ENCODE data around the gene CUL4B.
A peak's percentile ranks its signal among the peaks of the same experiment; 100 is the strongest.
"Not testable (repeated sequence)": the region's sequence is repeated elsewhere in the genome, so short reads cannot be mapped to it uniquely, and the experiment has no call there.

Gene CUL4B

GRCh38 chrX:120517936-120518335 is 42.8 kb downstream of the CUL4B start:
- peak; percentile 62 for DNase-seq (ENCODE audit: low read depth)

DNA sequence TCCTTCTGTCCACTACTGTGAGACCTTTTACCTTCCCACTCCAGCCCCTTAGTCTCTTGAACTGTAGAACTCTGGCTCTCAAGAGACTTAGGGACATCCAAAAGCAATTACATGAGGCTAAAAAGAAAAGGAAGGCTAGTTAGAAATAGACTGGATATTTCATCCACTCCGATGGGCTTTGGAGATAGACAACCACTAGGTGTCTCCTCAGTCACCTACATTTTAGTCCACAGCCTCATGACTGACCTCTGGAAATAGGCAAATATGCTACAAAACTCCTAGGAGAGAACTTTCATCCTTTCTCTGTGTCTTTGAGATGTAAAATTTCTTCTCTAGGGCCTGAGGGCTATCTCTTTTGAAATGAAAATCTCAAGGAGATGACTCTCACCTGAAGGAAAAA is 46.5 kb downstream of the CUL4B start:
- TF ChIP-seq, protein P1, sequence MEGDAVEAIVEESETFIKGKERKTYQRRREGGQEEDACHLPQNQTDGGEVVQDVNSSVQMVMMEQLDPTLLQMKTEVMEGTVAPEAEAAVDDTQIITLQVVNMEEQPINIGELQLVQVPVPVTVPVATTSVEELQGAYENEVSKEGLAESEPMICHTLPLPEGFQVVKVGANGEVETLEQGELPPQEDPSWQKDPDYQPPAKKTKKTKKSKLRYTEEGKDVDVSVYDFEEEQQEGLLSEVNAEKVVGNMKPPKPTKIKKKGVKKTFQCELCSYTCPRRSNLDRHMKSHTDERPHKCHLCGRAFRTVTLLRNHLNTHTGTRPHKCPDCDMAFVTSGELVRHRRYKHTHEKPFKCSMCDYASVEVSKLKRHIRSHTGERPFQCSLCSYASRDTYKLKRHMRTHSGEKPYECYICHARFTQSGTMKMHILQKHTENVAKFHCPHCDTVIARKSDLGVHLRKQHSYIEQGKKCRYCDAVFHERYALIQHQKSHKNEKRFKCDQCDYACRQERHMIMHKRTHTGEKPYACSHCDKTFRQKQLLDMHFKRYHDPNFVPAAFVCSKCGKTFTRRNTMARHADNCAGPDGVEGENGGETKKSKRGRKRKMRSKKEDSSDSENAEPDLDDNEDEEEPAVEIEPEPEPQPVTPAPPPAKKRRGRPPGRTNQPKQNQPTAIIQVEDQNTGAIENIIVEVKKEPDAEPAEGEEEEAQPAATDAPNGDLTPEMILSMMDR (conservative IDR thresholded peaks at IDR 0.05; ENCODE audit: low read length): peak; percentile 40
- no peak overlapping the region for H3K4me3 ChIP-seq (ENCODE audit: low read length)
- DNase-seq (ENCODE audit: low read depth): peak; percentile 15

More at GRCh38 chrX:120517936-120518335, 42.8 kb downstream of the CUL4B start:
- no peak overlapping the region for H3K4me3 ChIP-seq (ENCODE audit: low read length)
- TF ChIP-seq, protein P1 (conservative IDR thresholded peaks at IDR 0.05; ENCODE audit: low read length): no peak

DNA sequence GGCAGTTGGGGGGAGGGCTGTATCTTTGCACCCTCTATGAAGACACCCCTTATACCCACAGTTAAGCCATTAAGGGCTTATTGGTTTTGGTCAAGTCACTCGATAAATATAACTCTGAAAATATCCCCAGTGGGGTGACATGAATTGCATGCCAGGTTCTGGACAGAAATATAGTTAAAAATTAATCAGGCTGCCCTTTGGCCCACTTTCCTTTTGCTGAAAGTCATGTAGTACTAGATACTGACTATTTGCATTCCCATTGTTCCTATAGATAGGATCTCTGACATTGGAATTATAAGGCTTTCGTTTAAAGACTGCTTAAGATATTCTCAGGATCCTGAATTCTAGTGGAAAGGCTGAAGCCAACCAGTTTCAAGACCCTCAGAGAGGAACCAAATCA is 48.1 kb downstream of the CUL4B start:
- TF ChIP-seq, protein P1 (conservative IDR thresholded peaks at IDR 0.05; ENCODE audit: low read length): no peak
- H3K4me3 ChIP-seq (ENCODE audit: low read length): no peak overlapping the region
- no peak for DNase-seq (ENCODE audit: low read depth)

- TF ChIP-seq, protein P1 (conservative IDR thresholded peaks at IDR 0.05; ENCODE audit: low read length): no peak
- DNase-seq (ENCODE audit: low read depth): no peak
- no peak overlapping the region for H3K4me3 ChIP-seq (ENCODE audit: low read length)
Measured at GRCh38 chrX:120512222-120512621, 48.5 kb downstream of the CUL4B start.

DNA sequence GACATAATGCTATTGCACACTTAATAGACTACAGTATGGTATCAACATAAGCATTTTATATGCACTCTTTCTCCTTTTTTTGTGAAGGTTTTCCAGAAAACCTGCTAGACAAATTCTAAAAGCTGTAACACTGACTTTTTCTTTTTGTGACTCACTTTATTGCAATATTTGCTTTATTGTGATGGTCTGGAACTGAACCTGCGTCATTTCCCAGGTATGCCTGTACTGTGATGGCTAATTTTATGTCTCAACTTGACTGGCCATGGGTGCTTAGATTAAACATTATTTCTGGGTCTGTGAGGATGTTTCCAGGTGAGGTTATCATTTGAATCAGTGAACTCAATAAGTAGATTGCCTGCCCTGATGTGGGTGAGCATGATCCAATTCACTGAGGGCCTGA is 56.2 kb downstream of the CUL4B start:
- DNase-seq (ENCODE audit: low read depth): no peak
- H3K4me3 ChIP-seq (ENCODE audit: low read length): no peak overlapping the region

GRCh38 chrX:120499301-120500072 is 61.3 kb downstream of the CUL4B start:
- DNase-seq (ENCODE audit: low read depth): peak; percentile 41
- TF ChIP-seq, protein P1 (conservative IDR thresholded peaks at IDR 0.05; ENCODE audit: low read length): no peak
- H3K4me3 ChIP-seq (ENCODE audit: low read length): no peak overlapping the region

More for the DNA sequence above, 56.2 kb downstream of the CUL4B start:
- TF ChIP-seq, protein P1 (conservative IDR thresholded peaks at IDR 0.05; ENCODE audit: low read length): no peak

DNA sequence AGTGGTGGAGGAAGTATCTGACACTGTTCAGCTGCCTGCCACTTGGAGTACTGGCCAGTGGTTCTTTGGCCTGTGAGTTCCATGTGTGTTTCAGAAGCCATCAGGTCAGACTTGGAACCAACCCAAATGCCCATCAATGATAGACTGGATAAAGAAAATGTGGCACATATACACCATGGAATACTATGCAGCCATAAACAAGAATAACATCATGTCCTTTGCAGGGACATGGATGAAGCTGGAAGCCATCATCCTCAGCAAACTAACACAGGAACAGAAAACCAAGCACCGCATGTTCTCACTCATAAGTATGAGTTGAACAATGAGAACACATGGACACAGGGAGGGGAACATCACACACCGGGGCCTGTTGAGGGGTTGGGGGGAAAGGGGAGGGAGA is 70.6 kb downstream of the CUL4B start:
- H3K4me3 ChIP-seq (ENCODE audit: low read length); DNase-seq (ENCODE audit: low read depth): not testable (repeated sequence)
